GM19239 (cell line): Measurements from ENCODE around the gene ANKRD12.
"Not testable (repeated sequence)": the region's sequence is repeated elsewhere in the genome, so short reads cannot be mapped to it uniquely, and the experiment has no call there.

Experiments
- DNase-seq: peaks from one replicate; pipeline ENCODE4 v3.0.0; 2011; ENCODE audit warnings: low spot score; ENCODE audit not compliant: insufficient read length
- FAIRE-seq: peaks from 2 replicates; lab custom pipeline; 2011; peaks lifted over from hg19 to GRCh38; lab: Jason Lieb, UNC

The ANKRD12 gene

DNA sequence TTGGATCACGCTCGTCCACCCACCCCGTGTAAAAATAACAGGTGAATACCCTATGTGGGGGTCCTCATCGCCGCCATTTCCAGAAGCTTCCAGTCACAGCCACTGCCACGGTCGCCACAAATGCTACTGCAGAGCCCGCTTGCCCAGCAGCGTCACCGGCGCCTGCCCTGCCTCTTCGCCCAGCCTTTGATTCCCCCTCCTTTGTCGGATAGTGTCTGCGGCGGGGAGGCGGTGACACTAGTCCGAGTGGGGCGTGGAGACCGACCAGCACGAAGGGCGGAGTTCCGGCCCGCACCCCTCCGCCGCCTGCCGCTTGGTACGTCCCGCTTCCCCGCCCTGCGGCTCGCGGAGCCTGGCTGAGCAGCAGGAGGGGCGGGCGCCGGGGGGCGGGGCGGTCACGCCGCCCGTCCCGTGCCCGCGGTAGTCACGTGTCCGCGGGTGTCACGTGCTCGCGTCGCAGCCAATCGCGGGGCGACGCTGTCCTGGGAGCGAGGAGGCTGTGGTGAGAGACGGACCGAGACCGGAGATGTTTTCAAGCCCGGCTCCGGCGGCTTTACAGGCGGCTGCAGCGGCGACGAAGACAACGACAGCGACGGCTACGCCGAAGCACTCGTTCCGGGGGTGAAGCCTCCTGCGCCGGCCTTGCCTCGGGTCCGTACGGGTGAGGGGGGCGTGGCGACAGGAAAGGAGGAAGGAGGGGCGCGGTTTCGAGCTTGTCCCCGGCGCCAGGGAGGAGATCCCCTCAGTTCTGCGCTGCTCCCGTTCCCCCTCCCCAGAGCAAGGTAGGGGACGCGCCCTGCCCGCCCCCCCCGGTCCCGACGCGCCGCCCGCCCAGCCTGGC is at the start of gene ANKRD12:
Gene ANKRD12 (plus strand): TSS at position 467 of the 841 bp plus-strand sequence. CDS start 45,652 bp downstream, outside the sequence.
- FAIRE-seq = peak; percentile 89
- DNase-seq = peak; percentile 85

DNA sequence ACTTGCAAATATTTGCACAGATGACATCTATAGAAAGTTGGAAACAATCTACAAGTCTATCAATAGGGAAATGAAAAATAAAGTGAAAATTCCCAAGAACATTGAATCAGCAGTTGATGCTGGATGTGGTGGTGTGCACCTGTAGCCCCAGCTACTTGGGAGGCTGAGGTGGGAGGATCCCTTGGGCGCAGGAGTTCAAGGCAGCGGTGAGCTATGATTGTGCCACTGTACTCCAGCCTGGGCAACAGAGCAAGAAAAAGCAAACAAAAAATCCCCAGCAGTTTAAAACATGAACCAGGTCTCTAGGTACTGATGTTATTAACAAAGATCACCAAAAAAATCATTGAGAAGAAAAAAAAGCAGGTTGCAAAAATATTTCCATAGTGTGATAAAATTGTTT is 49.4 kb upstream of the ANKRD12 start:
- DNase-seq (no peak), FAIRE-seq (no peak)

DNA sequence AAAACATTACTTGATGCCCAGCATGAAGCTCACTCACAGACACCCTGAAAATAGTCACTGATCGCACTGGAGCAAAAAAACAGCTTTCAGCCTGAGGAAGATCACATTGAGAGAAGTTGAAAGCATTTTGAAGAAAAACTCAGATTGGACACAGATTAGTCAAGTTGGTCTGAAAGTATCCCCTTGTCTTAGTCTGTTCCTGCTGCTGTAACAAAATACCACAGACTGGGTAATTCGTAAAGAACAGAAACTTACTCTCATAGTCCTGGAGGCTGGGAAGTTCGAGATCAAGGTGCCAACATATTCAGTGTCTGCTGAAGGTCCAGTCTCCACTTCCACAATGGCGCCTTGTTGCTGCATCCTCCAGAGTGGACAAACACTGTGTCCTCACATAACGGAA is 48.3 kb upstream of the ANKRD12 start:
- DNase-seq = no peak
- no peak for FAIRE-seq

- DNase-seq, FAIRE-seq: not testable (repeated sequence)
These were observed 47.9 kb upstream of the ANKRD12 start for GRCh38 chr18:9088727-9089126.

GRCh38 chr18:9090578-9090977 is 46.0 kb upstream of the ANKRD12 start:
- DNase-seq (no peak), FAIRE-seq (no peak)

DNA sequence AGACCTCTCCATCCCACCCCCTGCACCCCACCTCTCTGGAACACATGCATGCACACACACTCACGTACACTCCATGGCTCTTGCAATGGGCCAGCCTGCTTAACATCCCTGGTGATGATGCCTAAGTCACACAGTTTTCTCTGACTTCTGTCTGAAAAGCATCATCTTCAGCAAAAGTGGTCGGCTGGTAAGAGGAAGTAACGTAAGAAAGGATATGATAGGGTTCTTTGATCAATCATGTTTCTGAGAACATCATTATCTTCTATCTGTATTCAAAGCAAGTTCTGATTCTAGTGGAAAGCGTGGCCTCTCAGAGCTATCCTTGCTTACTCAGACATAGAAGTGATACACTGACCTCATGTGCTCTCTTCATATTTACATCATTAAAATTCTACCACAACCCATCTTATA is 45.5 kb upstream of the ANKRD12 start:
- no peak for FAIRE-seq
- DNase-seq = no peak

- DNase-seq = no peak
- no peak for FAIRE-seq
These were observed 43.9 kb upstream of the ANKRD12 start for GRCh38 chr18:9092665-9093064.

- DNase-seq, FAIRE-seq: not testable (repeated sequence)
These were observed 43.5 kb upstream of the ANKRD12 start for GRCh38 chr18:9093109-9093508.

DNA sequence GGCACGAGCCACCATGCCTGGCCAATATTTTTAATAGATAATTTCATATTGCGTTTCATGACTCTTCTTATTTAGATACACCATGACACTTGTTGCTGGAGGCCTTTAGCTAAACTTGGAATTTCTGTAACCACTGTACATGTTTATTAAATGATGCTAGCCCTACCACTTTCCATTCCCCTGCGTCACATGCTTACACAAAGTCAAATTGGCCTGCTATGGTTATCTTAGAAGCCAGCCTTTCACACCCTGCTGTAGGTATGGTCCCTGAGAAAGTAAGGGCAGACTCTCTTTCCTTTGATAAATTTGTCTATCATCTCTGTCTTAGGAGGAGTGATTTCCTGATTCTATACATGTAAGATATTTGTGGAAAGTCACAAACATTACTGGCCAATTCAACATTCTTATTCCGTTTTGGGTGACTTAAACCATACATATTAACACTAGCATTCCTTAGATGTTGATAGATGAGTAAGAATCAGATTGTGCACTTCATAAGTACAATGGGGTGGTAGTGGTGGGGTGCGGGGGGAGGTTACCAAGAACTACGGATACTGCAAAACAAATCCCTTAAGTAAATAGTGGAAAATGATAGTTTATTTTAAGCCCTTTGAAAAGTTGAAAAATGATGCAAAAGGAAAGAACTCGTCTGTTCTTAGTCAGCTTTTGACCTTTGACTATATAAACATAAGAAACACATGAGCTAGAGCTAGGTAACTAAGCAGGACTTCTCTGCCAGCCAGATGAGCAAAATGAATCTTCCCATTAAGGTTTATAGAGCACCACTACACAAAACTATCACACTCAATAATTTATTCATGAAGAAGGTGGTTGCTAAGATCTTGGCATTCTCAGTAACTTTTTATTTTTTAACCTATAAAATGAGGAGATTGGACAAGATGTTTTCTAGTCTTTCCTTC is 42.0 kb upstream of the ANKRD12 start:
- FAIRE-seq = no peak
- DNase-seq = no peak

DNA sequence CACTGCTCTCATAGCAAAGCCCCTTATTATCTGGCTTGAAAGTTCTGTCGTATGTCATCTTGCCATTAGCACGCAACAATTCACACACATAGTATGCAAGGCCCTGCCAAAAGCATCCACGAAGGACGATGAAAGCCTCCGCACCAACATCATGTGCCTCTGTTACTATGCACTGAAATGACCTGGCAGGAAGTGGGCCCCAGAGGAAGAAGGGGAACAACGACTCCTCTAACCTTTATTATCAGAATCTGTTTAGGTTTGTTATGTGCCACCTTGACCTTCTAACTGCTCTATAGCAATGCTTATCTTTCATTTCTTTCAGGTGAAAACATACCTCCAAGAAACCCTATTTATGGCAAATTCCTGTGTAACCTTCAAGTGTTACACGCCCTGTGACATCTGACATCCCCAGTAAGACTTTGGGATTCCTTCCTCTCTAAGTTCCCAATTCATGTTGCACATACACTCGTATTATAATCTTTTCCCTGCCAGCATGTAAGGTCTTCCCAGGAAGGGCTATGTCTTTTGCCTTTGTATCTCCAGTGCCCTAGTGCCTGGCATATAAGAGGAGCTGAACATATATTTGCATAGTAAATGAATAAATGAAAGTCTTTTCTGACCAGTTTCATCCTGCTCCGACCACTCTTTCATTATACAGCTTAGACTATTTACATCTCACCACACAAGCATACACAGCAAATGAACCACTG is 41.1 kb upstream of the ANKRD12 start:
- FAIRE-seq (peak; percentile 90), DNase-seq (peak; percentile 26)

- FAIRE-seq = no peak
These were observed 40.6 kb upstream of the ANKRD12 start for GRCh38 chr18:9096007-9096371.

GRCh38 chr18:9096685-9097084 is 39.9 kb upstream of the ANKRD12 start:
- DNase-seq (no peak), FAIRE-seq (no peak)

More at GRCh38 chr18:9096007-9096371, 40.6 kb upstream of the ANKRD12 start:
- DNase-seq = no peak

- DNase-seq = no peak
- FAIRE-seq = no peak
These were observed 39.2 kb upstream of the ANKRD12 start for GRCh38 chr18:9097349-9097748.

- FAIRE-seq (no peak), DNase-seq (no peak)
These were observed 35.8 kb upstream of the ANKRD12 start for GRCh38 chr18:9100796-9101195.

- no peak for FAIRE-seq
- no peak for DNase-seq
These were observed 34.7 kb upstream of the ANKRD12 start for GRCh38 chr18:9101730-9102507.

- DNase-seq = peak; percentile 74
- FAIRE-seq = peak; percentile 92
These were observed 33.8 kb upstream of the ANKRD12 start, which contains the start of gene NDUFV2 for GRCh38 chr18:9102508-9103375. Gene NDUFV2 (plus strand): TSS chr18:9102699. CDS start chr18:9102744, 45 bp downstream.

DNA sequence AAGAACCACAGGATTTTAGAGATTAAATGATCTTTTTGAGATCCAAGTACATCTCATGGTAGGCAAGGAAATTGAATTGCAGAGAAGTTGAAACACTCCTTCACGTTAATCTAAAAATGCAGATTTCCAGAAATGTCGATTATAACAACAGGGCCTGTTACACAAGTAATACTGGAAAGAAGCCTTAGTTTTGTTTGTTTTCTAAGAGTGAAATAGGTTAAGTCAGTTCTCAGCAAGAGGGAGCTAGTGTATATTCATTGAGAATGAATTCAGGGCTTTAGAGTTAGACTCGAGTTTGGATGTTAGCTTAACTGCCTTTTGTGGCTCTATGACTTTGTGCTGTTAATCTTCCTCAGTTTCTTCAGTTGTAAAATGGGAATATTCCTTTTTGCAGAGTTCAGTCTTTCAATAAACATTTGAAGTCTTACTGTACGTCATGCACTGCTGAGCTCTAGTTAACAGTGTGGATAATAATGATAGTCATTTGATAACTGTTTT is 33.2 kb upstream of the ANKRD12 start:
- peak; percentile 40 for FAIRE-seq
- DNase-seq = no peak

- DNase-seq = no peak
These were observed 32.2 kb upstream of the ANKRD12 start for GRCh38 chr18:9104244-9104901.

More at GRCh38 chr18:9104244-9104901, 32.2 kb upstream of the ANKRD12 start:
- FAIRE-seq = peak; percentile 14
